K562 (cell line): ENCODE results near the gene DDR2. TPM values are rescaled to one million over a fixed set of nuclear protein-coding genes. Genes with fewer than 3 reads are reported as not detected.

Experiments
- ATAC-seq: fragments of 200-7000 bp; cut with Tn5 transposase; 3 replicates; pipeline ENCODE4 v1.9.1; 2020; ENCODE audit warnings: moderate library complexity
- BruUV-seq: library from RNA; stranded (reverse); fragments of 400-500 nt; replicated peaks from 2 replicates; lab custom pipeline; 2021; lab: Mats Ljungman, UMichigan
- CTCF ChIA-PET: fragments of 300-600 bp; formaldehyde crosslinking; extraction: SDS; loops from one replicate; lab custom pipeline; 2021; ENCODE audit warnings: low intra/inter-chr PET ratio; lab: Yijun Ruan, JAX
- POLR2A ChIA-PET: fragments of 300-600, 350-650 bp; sonication (Branson Sonifier 250); formaldehyde crosslinking; extraction: SDS; loops from one replicate; lab custom pipeline; 2021; ENCODE audit warnings: antibody characterized with exemption, inconsistent platforms; lab: Yijun Ruan, JAX
- DNase-seq, 4 experiments: peaks; one replicate each; pipeline versions ENCODE4 v3.0.0 to v3.0.0-alpha.2; 2011 to 2018; ENCODE audit warnings: low spot score in 3 of 4, mixed read lengths in 3 of 4; ENCODE audit errors: extremely low read depth in 1 of 4
- FAIRE-seq: peaks from 2 replicates; lab custom pipeline; 2011; peaks lifted over from hg19 to GRCh38; lab: Jason Lieb, UNC
- H2AFZ ChIP-seq: 2 replicates; pipeline ENCODE4 v1.6.0; 2011; ENCODE audit warnings: low read depth, low read length, control low read depth, inconsistent platforms
- H3K27ac ChIP-seq: fragments of 200-600 bp; 3 replicates; pipeline ENCODE4 v1.8.0; 2011; ENCODE audit warnings: low read depth, mild to moderate bottlenecking, control low read depth, inconsistent platforms, low read length, moderate library complexity, mixed read lengths; ENCODE audit errors: extremely low read depth
- H3K27me3 ChIP-seq, 2 experiments: fragments of 300-600 bp in 1 of 2; 2 replicates in 1 of 2; 3 replicates in 1 of 2; pipeline versions ENCODE4 v1.6.0 to v1.8.0; 2011; ENCODE audit warnings: inconsistent platforms in 2 of 2, low read length in 2 of 2, mild to moderate bottlenecking in 1 of 2, mixed read lengths in 1 of 2, moderate library complexity in 1 of 2; ENCODE audit not compliant: control insufficient read depth in 2 of 2, insufficient read depth in 2 of 2
- H3K36me3 ChIP-seq: fragments of 300-600 bp; 3 replicates; pipeline ENCODE4 v1.8.0; 2011; ENCODE audit warnings: mild to moderate bottlenecking, low read length, inconsistent platforms; ENCODE audit not compliant: control insufficient read depth, insufficient read depth
- H3K4me1 ChIP-seq, 2 experiments: fragments of 200-600 bp in 1 of 2; replicated peaks in 1 of 2; 2 replicates in 1 of 2; 3 replicates in 1 of 2; pipeline versions ENCODE4 v1.5.1 to v1.8.0; 2011; ENCODE audit warnings: inconsistent platforms in 2 of 2, low read length in 2 of 2, mild to moderate bottlenecking in 1 of 2, mixed read lengths in 1 of 2, moderate library complexity in 1 of 2; ENCODE audit not compliant: control insufficient read depth in 2 of 2, insufficient read depth in 2 of 2
- H3K4me2 ChIP-seq: 2 replicates; pipeline ENCODE4 v1.6.1; 2011; ENCODE audit warnings: low read length, control low read depth, inconsistent platforms, mixed read lengths; ENCODE audit not compliant: insufficient read depth
- H3K4me3 ChIP-seq: fragments of 200-600 bp; sonication (generic), shearing (Covaris generic); 2 replicates; pipeline ENCODE4 v1.5.1; 2016; ENCODE audit warnings: control low read depth, inconsistent platforms
- H3K79me2 ChIP-seq: fragments of 200-600 bp; 3 replicates; pipeline ENCODE4 v1.8.0; 2011; ENCODE audit warnings: low read length, inconsistent platforms; ENCODE audit not compliant: control insufficient read depth, insufficient read depth
- H3K9ac ChIP-seq, 2 experiments: 2 replicates each; pipeline versions ENCODE4 v1.6.0 to v1.6.1; 2011; ENCODE audit warnings: low read depth in 2 of 2, low read length in 2 of 2, control low read depth in 1 of 2, inconsistent platforms in 1 of 2, mild to moderate bottlenecking in 1 of 2, mixed read lengths in 1 of 2; ENCODE audit not compliant: insufficient read depth in 1 of 2
- H3K9me1 ChIP-seq: one replicate; pipeline ENCODE4 v1.6.0; 2011; ENCODE audit warnings: inconsistent platforms, mild to moderate bottlenecking, low read length, moderate library complexity; ENCODE audit not compliant: control insufficient read depth, insufficient read depth
- H3K9me3 ChIP-seq: replicated peaks from 2 replicates; pipeline ENCODE4 v1.5.1; 2011; ENCODE audit warnings: low read depth, low read length, inconsistent platforms; ENCODE audit not compliant: control insufficient read depth, insufficient read depth
- H4K20me1 ChIP-seq: replicated peaks from 2 replicates; pipeline ENCODE4 v1.6.1; 2011; ENCODE audit warnings: low read length, inconsistent platforms, mixed read lengths; ENCODE audit not compliant: control insufficient read depth, insufficient read depth
- CBX3 ChIP-seq, 2 experiments: IDR thresholded peaks; 1 replicate in 1 of 2; 2 replicates in 1 of 2; pipeline ENCODE4 v1.6.1; 2012; ENCODE audit warnings: inconsistent platforms in 2 of 2, low read length in 2 of 2, borderline replicate concordance in 1 of 2, control low read depth in 1 of 2
- FOXA3 ChIP-seq, 2 experiments: fragments of 450-650 bp in 1 of 2; sonication (generic) in 1 of 2; formaldehyde crosslinking; IDR thresholded peaks in 1 of 2; conservative IDR thresholded peaks in 1 of 2; 2 replicates each; pipeline versions ENCODE4 v1.4.0 to v1.8.0; 2020 to 2022; ENCODE audit warnings: mild to moderate bottlenecking in 2 of 2, missing genetic modification reagents in 1 of 2
- HDAC3 ChIP-seq: fragments of 450-650 bp; IDR thresholded peaks from 2 replicates; pipeline ENCODE4 v1.6.1; 2018; ENCODE audit warnings: borderline replicate concordance, mild to moderate bottlenecking, moderate library complexity; ENCODE audit not compliant: partially characterized antibody
- HMBOX1 ChIP-seq: sonication (generic); IDR thresholded peaks from 2 replicates; pipeline ENCODE4 v1.6.1; 2016
- IRF2 ChIP-seq: sonication (generic); formaldehyde crosslinking; IDR thresholded peaks from 2 replicates; pipeline ENCODE4 v1.8.1; 2022; ENCODE audit warnings: mild to moderate bottlenecking, missing genetic modification reagents
- ZNF197 ChIP-seq: fragments of 200-800 bp; sonication (Bioruptor generic); IDR thresholded peaks from 2 replicates; pipeline ENCODE4 v1.6.1; 2016; ENCODE audit warnings: low read depth, missing genetic modification characterization, missing compliant biosample characterization
- ZNF75A ChIP-seq: fragments of 450-650 bp; formaldehyde crosslinking; IDR thresholded peaks from 2 replicates; pipeline ENCODE4 v1.4.0; 2020; ENCODE audit warnings: mild to moderate bottlenecking
- WGBS: fragments of 100-300 bp; shearing (Covaris generic); methylation state at CpG from one replicate; pipeline ENCODE4 v1.1.6; 2016; ENCODE audit warnings: low coverage, mixed read lengths; ENCODE audit not compliant: insufficient coverage; ENCODE audit errors: missing lambda C conversion rate; 5-methylcytosine and 5-hydroxymethylcytosine counted together
- in situ Hi-C: fragments of 300-500 bp; cut with MboI; formaldehyde crosslinking; loops from 4 replicates; pipeline ENCODE4 v1.15.0; 2018; ENCODE audit warnings: inconsistent platforms, mixed read lengths
- intact Hi-C: fragments of 100-400 bp; cut with micrococcal nuclease; formaldehyde crosslinking; loops from 2 replicates; pipeline ENCODE4 v1.14.2; 2022
- polyA plus RNA-seq, 8 experiments: library from polyadenylated mRNA; depleted of rRNA in 4 of 8; stranded (reverse) in 5 of 8; unstranded in 3 of 8; fragments of >200 nt; fragmentation: Nextera tagmentation in 2 of 8; fragmentation: Illumina TruSeq in 1 of 8; extraction: Ambion mirVana in 2 of 8; extraction: Trizol in 1 of 8; gene quantifications; 2 replicates each; pipeline versions ENCODE4 v1.2.1 to v1.2.3, GENCODE V29; 2011 to 2014; ENCODE audit warnings: inconsistent platforms in 1 of 8, missing spikeins in 1 of 8
- total RNA-seq, 7 experiments: library from RNA; depleted of rRNA in 6 of 7; stranded (reverse); fragments of >200 nt in 6 of 7; fragmentation: Illumina TruSeq in 2 of 7; extraction: Trizol in 2 of 7; gene quantifications; 2 replicates each; pipeline versions ENCODE4 v1.2.1 to v1.2.3, GENCODE V29; 2011 to 2021; ENCODE audit warnings: low replicate concordance in 1 of 7

Gene DDR2
- total and polyA plus RNA-seq, 9 of the 15 experiments (the other 6 are each of a cell fraction or from before 2014, with no cell fraction given) = 0.36 to 2.0 (median 1.1) TPM

- ATAC-seq (peak; percentile 53), DNase-seq (no peak), FAIRE-seq (no peak)
- Histone ChIP-seq H4K20me1 (no peaks in the 10 kb centered on the region), H2AFZ (no peak overlapping the region; the same call in 1 of the 2 replicates), H3K4me3 (no peak overlapping the region), H3K9me1 (no peaks in the 10 kb centered on the region), H3K27ac (no peak overlapping the region), H3K79me2 (no peaks in the 10 kb centered on the region), H3K4me2 (no peak overlapping the region), H3K9ac (no peak overlapping the region), H3K27me3 (no peaks in the 10 kb centered on the region), H3K4me1 (no peaks in the 10 kb centered on the region; a peak in 1 of 5 replicates), H3K36me3 (no peaks in the 10 kb centered on the region), H3K9me3 (no peaks in the 10 kb centered on the region)
- BruUV-seq = no TSS peak
- ChIA-PET CTCF (no interaction called here), POLR2A (interaction anchor here (1.0 to 1.2 kb wide), 3 partner anchors 8 to 23 kb away, joined by 3 read pairs; no protein-coding TSS in a partner anchor)
- in situ Hi-C loops = no loop called here
- TF ChIP-seq HDAC3 (no peak), ZNF75A (CRISPR knock-in tag) (no peak), HMBOX1 (0 out of 2 replicates have a peak, but pooled peaks have one; percentile 12), ZNF197 (CRISPR knock-in tag) (no peak), FOXA3 (CRISPR knock-in tag; conservative IDR thresholded peaks at IDR 0.05 in 1 of 2, IDR thresholded peaks at IDR 0.05 in 1 of 2) (peak in 1 of 2 experiments; percentile 80; a peak in 2 of 4 replicates), IRF2 (CRISPR knock-in tag) (no peak), CBX3 (IDR thresholded peaks at IDR 0.05; ENCODE audit: borderline replicate concordance in 1 of 2, low read length in 2 of 2) (no peak)
- intact Hi-C loops = no loop called here
- 7% methylated on average over 1 of the region's 1 CpG for WGBS
Measured at GRCh38 chr1:162682013-162682419, 49.8 kb downstream of the DDR2 start.
